Osteoblast (primary cell): Measurements from ENCODE around the gene ABHD10. TPM values are rescaled to one million over a fixed set of nuclear protein-coding genes. Genes with fewer than 3 reads are reported as not detected.

Experiments
- DNase-seq: peaks from one replicate; pipeline ENCODE4 v3.0.0; 2011; ENCODE audit warnings: low spot score, mixed read lengths; ENCODE audit not compliant: insufficient read length; ENCODE audit errors: missing footprints
- H2AFZ ChIP-seq: 2 replicates; pipeline ENCODE4 v1.6.0; 2011; ENCODE audit warnings: mild to moderate bottlenecking, low read length
- H3K27ac ChIP-seq: 2 replicates; pipeline ENCODE4 v1.5.1; 2011; ENCODE audit warnings: mild to moderate bottlenecking, low read depth, low read length, moderate library complexity
- H3K27me3 ChIP-seq: 2 replicates; pipeline ENCODE4 v1.6.0; 2012; ENCODE audit warnings: mild to moderate bottlenecking, control low read depth, inconsistent platforms, low read length, moderate library complexity; ENCODE audit not compliant: insufficient read depth
- H3K36me3 ChIP-seq: 2 replicates; pipeline ENCODE4 v1.5.1; 2011; ENCODE audit warnings: mild to moderate bottlenecking, low read length, control low read depth, moderate library complexity; ENCODE audit not compliant: insufficient read depth
- H3K4me1 ChIP-seq: 2 replicates; pipeline ENCODE4 v1.5.1; 2011; ENCODE audit warnings: mild to moderate bottlenecking, low read length, control low read depth, moderate library complexity; ENCODE audit not compliant: insufficient read depth
- H3K4me2 ChIP-seq: 2 replicates; pipeline ENCODE4 v1.6.0; 2011; ENCODE audit warnings: mild to moderate bottlenecking, low read length; ENCODE audit not compliant: insufficient read depth
- H3K4me3 ChIP-seq: fragments of 200-600 bp; sonication (generic); 3 replicates; pipeline ENCODE4 v1.5.1; 2012; ENCODE audit warnings: mild to moderate bottlenecking, low read length, inconsistent platforms; ENCODE audit not compliant: insufficient read depth
- H3K79me2 ChIP-seq: 2 replicates; pipeline ENCODE4 v1.6.0; 2012; ENCODE audit warnings: mild to moderate bottlenecking, low read length, control low read depth, inconsistent platforms; ENCODE audit not compliant: insufficient read depth
- H3K9me3 ChIP-seq: 2 replicates; pipeline ENCODE4 v1.5.1; 2011; ENCODE audit warnings: low read depth, low read length, control low read depth
- H4K20me1 ChIP-seq: 2 replicates; pipeline ENCODE4 v1.6.0; 2012; ENCODE audit warnings: mild to moderate bottlenecking, low read length, control low read depth; ENCODE audit not compliant: insufficient read depth
- CTCF ChIP-seq: IDR thresholded peaks from 2 replicates; pipeline ENCODE4 v1.5.1; 2011; ENCODE audit warnings: mild to moderate bottlenecking, low read depth, low read length, moderate library complexity; ENCODE audit errors: extremely low read depth
- total RNA-seq: library from RNA; depleted of rRNA; stranded (reverse); fragments of >200 nt; gene quantifications from 2 replicates; pipeline ENCODE4 v1.2.3, GENCODE V29; 2012

ABHD10 gene
- total RNA-seq, 1 donor, result 22.8 TPM

- no peak for TF ChIP-seq CTCF
- no peak for DNase-seq
- peaks cover 21% of the 10 kb centered on the region for H3K4me1 ChIP-seq
- no peak overlapping the region for H3K27ac ChIP-seq
- H3K79me2 ChIP-seq, result peaks cover 52% of the 10 kb centered on the region
- H2AFZ ChIP-seq, result no peak overlapping the region
- no peaks in the 10 kb centered on the region for H3K27me3 ChIP-seq
- no peaks in the 10 kb centered on the region for H3K36me3 ChIP-seq
- no peaks in the 10 kb centered on the region for H3K9me3 ChIP-seq
- H3K4me2 ChIP-seq, result peak overlapping the region; percentile 90
- no peaks in the 10 kb centered on the region for H4K20me1 ChIP-seq
- H3K4me3 ChIP-seq, result peak overlapping the region; percentile 86
Observed at GRCh38 chr3:111980716-111981456, 2.1 kb downstream of the ABHD10 start.

DNA sequence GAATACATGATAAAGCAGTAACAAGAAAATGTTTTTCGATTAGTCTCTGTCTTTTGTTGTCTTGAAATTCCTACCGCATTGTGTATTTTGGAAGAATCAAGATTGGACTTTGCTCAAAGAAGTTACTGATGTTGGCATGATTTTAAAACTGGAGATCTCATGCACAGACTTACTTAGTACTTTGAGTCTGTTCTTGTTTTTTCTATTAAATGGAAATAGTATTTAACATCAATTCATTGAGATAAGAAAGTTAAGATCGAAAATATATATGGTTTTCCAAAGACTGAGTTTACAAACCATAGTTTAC lies 2.6 kb downstream of the ABHD10 start:
- no peaks in the 10 kb centered on the region for H4K20me1 ChIP-seq
- no peaks in the 10 kb centered on the region for H3K36me3 ChIP-seq
- peaks cover 21% of the 10 kb centered on the region for H3K4me1 ChIP-seq
- no peak overlapping the region for H3K27ac ChIP-seq
- H3K9me3 ChIP-seq, result no peaks in the 10 kb centered on the region
- peaks cover 52% of the 10 kb centered on the region for H3K79me2 ChIP-seq
- peak overlapping the region; percentile 90 for H3K4me2 ChIP-seq
- DNase-seq, result no peak
- H3K4me3 ChIP-seq, result no peak overlapping the region
- no peaks in the 10 kb centered on the region for H3K27me3 ChIP-seq
- no peak overlapping the region for H2AFZ ChIP-seq
- no peak for TF ChIP-seq CTCF

DNA sequence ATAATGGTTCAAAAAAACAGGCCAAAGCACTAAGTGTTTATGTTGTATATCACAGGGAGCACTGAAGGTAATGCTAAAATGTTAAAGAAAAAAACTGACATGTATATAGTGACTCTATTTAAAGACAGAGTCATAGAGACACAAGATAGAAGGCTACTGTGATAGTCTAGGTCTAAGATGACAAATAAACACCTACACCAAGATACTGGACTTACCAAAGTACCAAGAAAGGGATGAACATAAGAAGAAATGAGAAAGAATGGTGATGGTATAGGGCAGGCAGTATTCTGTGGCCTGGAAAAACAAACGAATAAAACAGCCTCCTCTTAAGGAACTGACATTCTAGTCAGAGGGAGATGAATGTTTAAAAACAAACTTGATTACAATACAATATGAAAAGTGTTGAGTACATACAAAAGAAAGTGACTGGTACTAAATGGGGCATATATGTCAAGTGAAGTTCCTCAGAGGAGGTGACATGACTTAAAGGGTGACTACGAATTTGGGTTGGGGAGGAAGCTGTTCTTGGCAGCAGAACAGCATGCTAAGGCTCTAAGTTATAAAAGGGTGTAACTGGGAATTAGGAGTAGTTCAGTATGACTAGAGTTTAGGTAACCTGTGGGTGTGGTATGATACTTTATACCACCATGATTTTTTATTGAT lies 5.9 kb downstream of the ABHD10 start:
- Histone ChIP-seq H3K36me3 (peaks cover 16% of the 10 kb centered on the region), H3K4me3 (no peak overlapping the region), H2AFZ (no peak overlapping the region), H3K27me3 (no peaks in the 10 kb centered on the region), H3K9me3 (no peaks in the 10 kb centered on the region), H3K4me2 (no peak overlapping the region), H3K79me2 (peaks cover 44% of the 10 kb centered on the region), H4K20me1 (peaks cover 3% of the 10 kb centered on the region), H3K4me1 (peaks cover 14% of the 10 kb centered on the region), H3K27ac (no peak overlapping the region)
- no peak for TF ChIP-seq CTCF
- DNase-seq, result no peak

- no peak overlapping the region for H3K27ac ChIP-seq
- H3K27me3 ChIP-seq, result no peaks in the 10 kb centered on the region
- H3K4me3 ChIP-seq, result no peak overlapping the region
- no peak for TF ChIP-seq CTCF
- no peaks in the 10 kb centered on the region for H3K9me3 ChIP-seq
- no peak overlapping the region for H2AFZ ChIP-seq
- no peak for DNase-seq
- peaks cover 3% of the 10 kb centered on the region for H4K20me1 ChIP-seq
- H3K36me3 ChIP-seq, result peaks cover 27% of the 10 kb centered on the region
- no peak overlapping the region for H3K4me2 ChIP-seq
- peaks cover under 1% of the 10 kb centered on the region for H3K4me1 ChIP-seq
- H3K79me2 ChIP-seq, result peaks cover 24% of the 10 kb centered on the region
Observed at GRCh38 chr3:111986800-111987199, 8.0 kb downstream of the ABHD10 start.
